GM12873 (cell line): ENCODE results near the gene AJM1.

Source experiments
- CTCF ChIP-seq: IDR thresholded peaks from 2 replicates; pipeline ENCODE4 v1.5.1; 2012; ENCODE audit warnings: low read depth, mild to moderate bottlenecking, moderate library complexity, low read length, control low read depth; ENCODE audit not compliant: insufficient read depth; ENCODE audit errors: missing control alignments

AJM1 gene

GRCh38 chr9:136826703-136827582, 15.3 kb upstream of the AJM1 start:
- no peak for TF ChIP-seq CTCF

- no peak for TF ChIP-seq CTCF
Measured at GRCh38 chr9:136827794-136828473, 14.3 kb upstream of the AJM1 start.

- TF ChIP-seq CTCF, result no peak
Measured at GRCh38 chr9:136828474-136829140, 13.7 kb upstream of the AJM1 start.

GRCh38 chr9:136829412-136829811, 12.9 kb upstream of the AJM1 start:
- no peak for TF ChIP-seq CTCF

- TF ChIP-seq CTCF, result no peak
Measured at GRCh38 chr9:136829981-136830885, 12.0 kb upstream of the AJM1 start.

GRCh38 chr9:136831002-136831719, 11.1 kb upstream of the AJM1 start:
- TF ChIP-seq CTCF, result no peak
